RCC 7860 (cell line): ENCODE measurements around the gene TRAP1.

Experiments used
- DNase-seq: peaks from one replicate; pipeline ENCODE4 v3.0.0-alpha.2; 2015; ENCODE audit warnings: low spot score
- FAIRE-seq: peaks from 2 replicates; lab custom pipeline; 2012; peaks lifted over from hg19 to GRCh38; lab: Jason Lieb, UNC

The TRAP1 gene

GRCh38 chr16:3717235-3718018 is at the start of gene TRAP1:
TRAP1 (minus strand) TSS chr16:3717524; CDS start chr16:3717508, 16 bp downstream.
- no peak for FAIRE-seq

GRCh38 chr16:3766177-3766576 is 48.9 kb upstream of the TRAP1 start:
- no peak for FAIRE-seq
- DNase-seq = no peak

More at GRCh38 chr16:3717235-3718018, at the start of gene TRAP1:
- peak; percentile 70 for DNase-seq

GRCh38 chr16:3764409-3764808 is 47.1 kb upstream of the TRAP1 start:
- DNase-seq (no peak), FAIRE-seq (no peak)

- FAIRE-seq = no peak
- no peak for DNase-seq
Observed at GRCh38 chr16:3762107-3762750, 44.9 kb upstream of the TRAP1 start.

GRCh38 chr16:3761375-3762106 is 44.2 kb upstream of the TRAP1 start:
- DNase-seq = no peak
- FAIRE-seq = no peak

GRCh38 chr16:3760518-3760917 is 43.2 kb upstream of the TRAP1 start:
- no peak for DNase-seq
- no peak for FAIRE-seq

- FAIRE-seq = no peak
- DNase-seq = no peak
Observed at GRCh38 chr16:3759736-3760135, 42.4 kb upstream of the TRAP1 start.

- no peak for DNase-seq
- no peak for FAIRE-seq
Observed at GRCh38 chr16:3756113-3756512, 38.8 kb upstream of the TRAP1 start.

- DNase-seq = no peak
- no peak for FAIRE-seq
Observed at GRCh38 chr16:3755249-3755648, 37.9 kb upstream of the TRAP1 start.

GRCh38 chr16:3754772-3755171 is 37.4 kb upstream of the TRAP1 start:
- DNase-seq (no peak), FAIRE-seq (no peak)

- DNase-seq (no peak), FAIRE-seq (no peak)
Observed at GRCh38 chr16:3754081-3754703, 36.9 kb upstream of the TRAP1 start.

GRCh38 chr16:3752984-3753383 is 35.7 kb upstream of the TRAP1 start:
- DNase-seq (no peak), FAIRE-seq (no peak)

- FAIRE-seq (no peak), DNase-seq (no peak)
Observed at GRCh38 chr16:3751878-3752277, 34.6 kb upstream of the TRAP1 start.

- FAIRE-seq (no peak), DNase-seq (no peak)
Observed at GRCh38 chr16:3748307-3748706, 31.0 kb upstream of the TRAP1 start.

- FAIRE-seq = no peak
Observed at GRCh38 chr16:3745751-3746355, 28.5 kb upstream of the TRAP1 start.

GRCh38 chr16:3744018-3744417 is 26.7 kb upstream of the TRAP1 start:
- no peak for FAIRE-seq
- no peak for DNase-seq

More at GRCh38 chr16:3745751-3746355, 28.5 kb upstream of the TRAP1 start:
- no peak for DNase-seq

- FAIRE-seq (no peak), DNase-seq (no peak)
Observed at GRCh38 chr16:3740934-3741333, 23.6 kb upstream of the TRAP1 start.

- FAIRE-seq = no peak
- DNase-seq = no peak
Observed at GRCh38 chr16:3740186-3740585, 22.9 kb upstream of the TRAP1 start.

GRCh38 chr16:3739636-3740035 is 22.3 kb upstream of the TRAP1 start:
- FAIRE-seq = no peak
- no peak for DNase-seq

GRCh38 chr16:3738541-3738940 is 21.2 kb upstream of the TRAP1 start:
- no peak for DNase-seq
- no peak for FAIRE-seq

GRCh38 chr16:3738128-3738527 is 20.8 kb upstream of the TRAP1 start:
- FAIRE-seq (no peak), DNase-seq (no peak)
